HT1080 (cell line): Measurements from ENCODE around the gene VIP. TPM values are rescaled to one million over a fixed set of nuclear protein-coding genes. Genes with fewer than 3 reads are reported as not detected.

ENCODE experiments used
- DNase-seq: peaks from one replicate; pipeline ENCODE4 v3.0.0-alpha.2; 2015; ENCODE audit warnings: low read depth
- total RNA-seq: library from RNA; depleted of rRNA; stranded (reverse); fragments of >200 nt; shearing (Covaris generic); gene quantifications from 2 replicates; pipeline ENCODE4 v1.2.3, GENCODE V29; 2014; rRNA removed

The VIP gene
- total RNA-seq, 1 experiment from 2014 or later = not detected

DNA sequence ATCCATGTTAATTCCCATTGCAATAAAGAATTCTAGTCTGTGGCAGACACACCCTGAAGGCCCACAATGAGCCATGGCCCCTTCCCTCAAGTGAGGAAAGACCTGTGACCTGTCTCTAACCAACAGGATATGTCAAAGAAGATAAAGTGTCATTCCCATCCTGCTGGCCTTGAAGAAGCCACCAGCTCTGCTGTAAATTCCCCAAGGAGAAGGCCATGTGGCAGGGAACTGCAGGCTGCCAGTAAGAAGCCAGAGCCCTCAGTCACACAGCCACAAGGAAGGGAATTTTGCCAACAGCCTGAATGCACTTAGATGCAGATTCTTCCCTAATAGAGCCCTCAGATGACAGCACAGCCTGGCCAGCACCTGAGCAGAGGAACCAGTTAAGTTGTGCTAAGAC is 24.8 kb downstream of the VIP start:
- peak; percentile 9 for DNase-seq

DNA sequence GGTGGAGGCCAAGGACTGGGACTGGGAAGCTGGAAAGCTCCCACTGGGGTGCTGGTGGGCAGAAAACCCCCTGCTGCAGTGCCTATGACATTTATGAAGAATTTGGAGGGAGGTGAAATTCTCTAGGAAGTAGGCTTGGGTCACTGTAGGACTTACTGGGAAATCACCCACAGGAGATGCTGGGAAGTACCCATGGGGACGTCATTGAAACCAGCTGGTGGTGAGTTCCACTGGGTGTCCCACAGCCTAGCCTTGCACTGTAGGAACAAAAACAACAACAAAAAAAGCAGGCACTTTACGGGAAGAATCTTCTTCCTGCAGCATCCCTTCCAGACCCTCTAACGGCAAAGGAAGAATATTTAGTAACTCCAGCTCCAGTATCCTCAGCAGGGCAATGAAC is 26.2 kb downstream of the VIP start:
- DNase-seq = no peak

DNA sequence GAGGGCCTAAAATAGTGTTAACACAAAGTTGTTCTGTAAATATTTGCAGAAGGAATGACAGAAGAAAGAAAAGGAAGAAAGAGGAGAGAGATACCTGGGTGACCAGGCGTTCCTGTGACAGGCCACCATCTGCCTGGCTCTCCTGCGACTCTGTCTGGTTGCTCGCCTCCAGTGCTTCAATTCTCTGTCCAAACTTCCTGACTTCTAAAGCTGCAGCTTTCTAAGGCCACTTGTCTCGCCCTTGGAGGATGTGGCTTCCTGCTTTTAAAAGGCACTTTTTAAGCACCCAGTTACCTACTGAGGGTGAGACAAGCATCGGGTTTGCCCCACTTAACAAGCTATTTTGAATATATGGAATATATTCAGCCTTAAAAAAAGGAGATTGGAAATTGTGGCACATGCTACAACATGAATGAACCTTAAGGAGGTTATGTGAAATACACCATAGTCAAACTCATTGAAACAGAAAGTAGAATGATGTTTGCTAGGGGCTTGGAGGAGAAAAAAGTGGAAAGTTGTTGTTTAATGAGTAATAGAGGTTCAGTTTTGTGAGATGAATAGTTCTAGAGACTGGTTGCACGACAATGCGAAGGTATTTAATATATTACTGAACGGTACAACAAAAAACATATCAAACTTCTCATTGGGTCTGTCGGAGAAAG is 32.8 kb downstream of the VIP start:
- DNase-seq = no peak

DNA sequence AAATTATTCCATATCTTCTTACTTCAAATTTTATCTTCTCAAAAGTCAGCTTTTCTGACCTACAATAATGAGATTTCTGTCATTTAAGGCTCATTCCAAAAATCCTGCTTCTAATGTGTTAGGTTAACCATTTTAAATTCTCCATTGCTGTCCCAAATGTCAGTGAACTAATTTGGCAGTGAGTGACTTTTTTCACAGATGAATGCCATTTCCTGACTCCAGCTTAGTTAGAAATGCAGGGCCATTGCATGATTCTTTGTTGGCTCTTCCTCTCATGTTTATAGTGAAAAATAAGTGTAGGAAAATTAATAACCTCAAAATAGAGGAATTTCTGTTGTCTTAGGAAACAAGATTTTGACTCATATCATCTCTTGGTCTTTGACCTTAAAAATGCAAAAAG is 44.1 kb downstream of the VIP start:
- no peak for DNase-seq

DNA sequence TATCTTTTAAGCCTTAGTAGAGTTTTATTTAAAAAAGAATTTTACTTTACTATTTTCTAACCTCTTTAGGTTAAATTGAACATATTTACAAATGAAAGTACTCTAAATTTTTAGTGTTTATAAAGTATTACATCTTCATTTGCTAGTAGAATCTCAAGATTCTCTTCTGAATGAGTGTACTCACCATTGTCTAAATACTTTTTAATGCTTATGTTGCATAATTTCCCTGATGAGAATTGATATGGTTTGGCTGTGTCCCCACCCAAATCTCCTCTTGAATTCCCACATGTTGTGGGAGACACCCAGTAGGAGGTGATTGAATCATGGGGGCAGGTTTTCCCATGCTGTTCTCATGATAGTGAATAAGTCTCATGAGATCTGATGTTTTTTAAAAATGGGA is 53.6 kb downstream of the VIP start:
- DNase-seq = no peak

Other genes starting within 250 kb of the VIP start
- 15.6 and 20.8 TPM in 2 replicates for gene SYNE1, start 113.4 kb upstream of the VIP start, total RNA-seq
- 0.56 and 1.8 TPM in 2 replicates for gene MYCT1, start 52.9 kb upstream of the VIP start, total RNA-seq
- 32.1 and 38.7 TPM in 2 replicates for gene FBXO5, start 232.2 kb downstream of the VIP start, total RNA-seq